GM12878 (cell line): ENCODE measurements around the gene HCST. TPM values are rescaled to one million over a fixed set of nuclear protein-coding genes. Genes with fewer than 3 reads are reported as not detected.

Source experiments
- BHLHE40 ChIP-seq, 2 experiments: fragments of 450-650 bp in 1 of 2; IDR thresholded peaks; 2 replicates each; pipeline ENCODE4 v1.6.1; 2011 to 2017; ENCODE audit warnings: low read depth in 2 of 2, borderline replicate concordance in 1 of 2, improper control_type of control experiment in 1 of 2, low read length in 1 of 2, mild to moderate bottlenecking in 1 of 2
- CBX5 ChIP-seq: sonication (generic); IDR thresholded peaks from 2 replicates; pipeline ENCODE4 v1.6.1; 2016; ENCODE audit warnings: low read depth, moderate library complexity, mild to moderate bottlenecking, inconsistent platforms
- CREB1 ChIP-seq: IDR thresholded peaks from 2 replicates; pipeline ENCODE4 v1.6.1; 2012; ENCODE audit warnings: low read depth, mild to moderate bottlenecking, inconsistent platforms
- CREM ChIP-seq: IDR thresholded peaks from 2 replicates; pipeline ENCODE4 v1.6.1; 2014; ENCODE audit warnings: antibody characterized with exemption, low read depth
- E2F8 ChIP-seq: fragments of 450-650 bp; IDR thresholded peaks from 2 replicates; pipeline ENCODE4 v1.6.1; 2018; ENCODE audit warnings: mild to moderate bottlenecking, low read depth, moderate library complexity; ENCODE audit not compliant: partially characterized antibody
- EP300 ChIP-seq, 2 experiments: fragments of 150-350 bp in 1 of 2; IDR thresholded peaks; 2 replicates each; pipeline ENCODE4 v1.6.1; 2011 to 2012; ENCODE audit warnings: low read depth in 2 of 2, low read length in 2 of 2, borderline replicate concordance in 1 of 2, improper control_type of control experiment in 1 of 2, inconsistent platforms in 1 of 2; ENCODE audit not compliant: control insufficient read depth in 1 of 2
- ESRRA ChIP-seq: IDR thresholded peaks from 2 replicates; pipeline ENCODE4 v1.6.1; 2012; ENCODE audit warnings: mild to moderate bottlenecking, low read length, improper control_type of control experiment
- MAX ChIP-seq: IDR thresholded peaks from 2 replicates; pipeline ENCODE4 v1.6.1; 2012; ENCODE audit warnings: low read depth, low read length, improper control_type of control experiment
- MEF2B ChIP-seq: fragments of 450-650 bp; IDR thresholded peaks from 2 replicates; pipeline ENCODE4 v1.6.1; 2018; ENCODE audit warnings: mild to moderate bottlenecking, moderate library complexity; ENCODE audit not compliant: partially characterized antibody, poor library complexity, severe bottlenecking
- NFIC ChIP-seq: IDR thresholded peaks from 2 replicates; pipeline ENCODE4 v1.6.1; 2012; ENCODE audit warnings: low read depth, mild to moderate bottlenecking, inconsistent platforms, low read length, moderate library complexity
- PKNOX1 ChIP-seq: fragments of 450-650 bp; IDR thresholded peaks from 2 replicates; pipeline ENCODE4 v1.6.1; 2016; ENCODE audit warnings: mild to moderate bottlenecking
- POLR2A ChIP-seq: IDR thresholded peaks from 2 replicates; pipeline ENCODE4 v1.6.1; 2011; ENCODE audit warnings: low read depth, mild to moderate bottlenecking, low read length
- POLR2AphosphoS5 ChIP-seq: IDR thresholded peaks from 2 replicates; pipeline ENCODE4 v1.6.1; 2011; ENCODE audit warnings: mild to moderate bottlenecking, low read length, inconsistent platforms
- RB1 ChIP-seq: fragments of 450-650 bp; formaldehyde crosslinking; IDR thresholded peaks from 2 replicates; pipeline ENCODE4 v1.6.1; 2017; ENCODE audit warnings: mild to moderate bottlenecking, borderline replicate concordance
- RBBP5 ChIP-seq: fragments of 200-600 bp; sonication (generic); conservative IDR thresholded peaks from 2 replicates; pipeline ENCODE4 v1.6.1; 2016
- REST ChIP-seq: IDR thresholded peaks from 2 replicates; pipeline ENCODE4 v1.6.1; 2012; ENCODE audit warnings: mild to moderate bottlenecking, low read depth, low read length
- RUNX3 ChIP-seq: IDR thresholded peaks from 2 replicates; pipeline ENCODE4 v1.6.1; 2012; ENCODE audit warnings: low read length, inconsistent platforms
- SIX5 ChIP-seq: IDR thresholded peaks from 2 replicates; pipeline ENCODE4 v1.6.1; 2011; ENCODE audit warnings: mild to moderate bottlenecking, low read depth, low read length, moderate library complexity; ENCODE audit not compliant: severe bottlenecking
- SMAD5 ChIP-seq: IDR thresholded peaks from 2 replicates; pipeline ENCODE4 v1.6.1; 2016; ENCODE audit warnings: antibody characterized with exemption, low read depth
- SP1 ChIP-seq: IDR thresholded peaks from one replicate; pipeline ENCODE4 v1.6.1; 2011; ENCODE audit warnings: low read depth, low read length
- STAT3 ChIP-seq: IDR thresholded peaks from 2 replicates; pipeline ENCODE4 v1.6.1; 2011; ENCODE audit warnings: low read depth, low read length, improper control_type of control experiment
- SUZ12 ChIP-seq: fragments of 200-600 bp; sonication (generic); IDR thresholded peaks from one replicate; pipeline ENCODE4 v1.6.1; 2018; ENCODE audit warnings: antibody characterized with exemption, mild to moderate bottlenecking; ENCODE audit not compliant: unreplicated experiment
- TCF12 ChIP-seq: IDR thresholded peaks from 2 replicates; pipeline ENCODE4 v1.6.1; 2011; ENCODE audit warnings: low read depth, mild to moderate bottlenecking, low read length
- TCF3 ChIP-seq: IDR thresholded peaks from 2 replicates; pipeline ENCODE4 v1.6.1; 2012; ENCODE audit warnings: low read depth, mild to moderate bottlenecking, low read length, borderline replicate concordance; ENCODE audit not compliant: insufficient read depth
- polyA plus RNA-seq, 11 experiments: library from polyadenylated mRNA; depleted of rRNA in 4 of 11; unstranded in 6 of 11; stranded (reverse) in 5 of 11; fragments of >200 nt; fragmentation: Nextera tagmentation in 4 of 11; fragmentation: Illumina TruSeq in 1 of 11; extraction: Ambion mirVana in 4 of 11; extraction: Trizol in 1 of 11; gene quantifications; 1 replicate in 1 of 11; 2 replicates in 10 of 11; pipeline versions ENCODE4 v1.2.1 to v1.2.3, GENCODE V29; 2011 to 2016; ENCODE audit warnings: inconsistent platforms in 2 of 11, missing spikeins in 2 of 11, low read depth in 1 of 11
- total RNA-seq, 4 experiments: library from RNA; depleted of rRNA in 3 of 4; stranded (reverse); fragments of >200 nt in 3 of 4; fragmentation: Illumina TruSeq in 1 of 4; extraction: Trizol in 1 of 4; gene quantifications; 2 replicates each; pipeline versions ENCODE4 v1.2.1 to v1.2.3, GENCODE V29; 2013 to 2021

The HCST gene
- total and polyA plus RNA-seq, 10 of the 15 experiments (the other 5 are each of a cell fraction or from before 2014, with no cell fraction given) = 7.5 to 79.6 (median 33.6) TPM

GRCh38 chr19:35908973-35909683 is 6.8 kb downstream of the HCST start (continued):
- no peak for TF ChIP-seq REST
- no peak for TF ChIP-seq SIX5
- peak; percentile 92 for TF ChIP-seq CREM
- TF ChIP-seq STAT3 = no peak
- peak; percentile 39; the same call in 1 of the 2 replicates for TF ChIP-seq POLR2A
- TF ChIP-seq BHLHE40 (IDR thresholded peaks at IDR 0.05; ENCODE audit: borderline replicate concordance in 1 of 2, low read depth in 2 of 2, low read length in 1 of 2) = peak; percentile 44 to 69; a peak in 3 of 4 replicates
- peak; percentile 73 for TF ChIP-seq SP1
- TF ChIP-seq TCF3 = peak; percentile 95
- peak; percentile 90 for TF ChIP-seq CREB1
- peak; percentile 28; the same call in 1 of the 2 replicates for TF ChIP-seq NFIC
- no peak for TF ChIP-seq SMAD5
- TF ChIP-seq CBX5 = no peak
- TF ChIP-seq RBBP5 = no peak
- no peak for TF ChIP-seq SUZ12
- TF ChIP-seq TCF12 = peak; percentile 98
- TF ChIP-seq RB1 = no peak
- peak; percentile 89 for TF ChIP-seq MEF2B
- no peak for TF ChIP-seq E2F8
- TF ChIP-seq POLR2AphosphoS5 = 0 out of 2 replicates have a peak, but pooled peaks have one; percentile 41
- TF ChIP-seq RUNX3 = peak; percentile 81
- peak; percentile 9; the same call in 1 of the 2 replicates for TF ChIP-seq PKNOX1
- no peak for TF ChIP-seq MAX
- no peak for TF ChIP-seq ESRRA
- TF ChIP-seq EP300 (IDR thresholded peaks at IDR 0.05; ENCODE audit: borderline replicate concordance in 1 of 2, control insufficient read depth in 1 of 2, low read depth in 2 of 2, low read length in 2 of 2) = peak; percentile 64 to 77; a peak in 3 of 4 replicates
